ENCODE data around the gene IKBKE.

DNA sequence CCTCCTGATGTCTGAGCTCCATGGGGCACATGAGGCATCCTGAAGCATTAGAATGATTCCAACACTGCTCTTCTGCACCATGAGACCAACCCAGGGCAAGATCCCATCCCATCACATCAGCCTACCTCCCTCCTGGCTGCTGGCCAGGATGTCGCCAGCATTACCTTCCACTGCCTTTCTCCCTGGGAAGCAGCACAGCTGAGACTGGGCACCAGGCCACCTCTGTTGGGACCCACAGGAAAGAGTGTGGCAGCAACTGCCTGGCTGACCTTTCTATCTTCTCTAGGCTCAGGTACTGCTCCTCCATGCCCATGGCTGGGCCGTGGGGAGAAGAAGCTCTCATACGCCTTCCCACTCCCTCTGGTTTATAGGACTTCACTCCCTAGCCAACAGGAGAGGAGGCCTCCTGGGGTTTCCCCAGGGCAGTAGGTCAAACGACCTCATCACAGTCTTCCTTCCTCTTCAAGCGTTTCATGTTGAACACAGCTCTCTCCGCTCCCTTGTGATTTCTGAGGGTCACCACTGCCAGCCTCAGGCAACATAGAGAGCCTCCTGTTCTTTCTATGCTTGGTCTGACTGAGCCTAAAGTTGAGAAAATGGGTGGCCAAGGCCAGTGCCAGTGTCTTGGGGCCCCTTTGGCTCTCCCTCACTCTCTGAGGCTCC is 26.0 kb downstream of the IKBKE start:
- TF ChIP-seq, protein P1, sequence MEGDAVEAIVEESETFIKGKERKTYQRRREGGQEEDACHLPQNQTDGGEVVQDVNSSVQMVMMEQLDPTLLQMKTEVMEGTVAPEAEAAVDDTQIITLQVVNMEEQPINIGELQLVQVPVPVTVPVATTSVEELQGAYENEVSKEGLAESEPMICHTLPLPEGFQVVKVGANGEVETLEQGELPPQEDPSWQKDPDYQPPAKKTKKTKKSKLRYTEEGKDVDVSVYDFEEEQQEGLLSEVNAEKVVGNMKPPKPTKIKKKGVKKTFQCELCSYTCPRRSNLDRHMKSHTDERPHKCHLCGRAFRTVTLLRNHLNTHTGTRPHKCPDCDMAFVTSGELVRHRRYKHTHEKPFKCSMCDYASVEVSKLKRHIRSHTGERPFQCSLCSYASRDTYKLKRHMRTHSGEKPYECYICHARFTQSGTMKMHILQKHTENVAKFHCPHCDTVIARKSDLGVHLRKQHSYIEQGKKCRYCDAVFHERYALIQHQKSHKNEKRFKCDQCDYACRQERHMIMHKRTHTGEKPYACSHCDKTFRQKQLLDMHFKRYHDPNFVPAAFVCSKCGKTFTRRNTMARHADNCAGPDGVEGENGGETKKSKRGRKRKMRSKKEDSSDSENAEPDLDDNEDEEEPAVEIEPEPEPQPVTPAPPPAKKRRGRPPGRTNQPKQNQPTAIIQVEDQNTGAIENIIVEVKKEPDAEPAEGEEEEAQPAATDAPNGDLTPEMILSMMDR (IDR thresholded peaks at IDR 0.05), result no peak
- TF ChIP-seq POLR2A (IDR thresholded peaks at IDR 0.05), result no peak

All from prostate gland (tissue), 2 donors.